Activated T-helper 1 cell treated with anti-CD3 and anti-CD28 coated beads, Interleukin-2, amount 50 U/mL, for 16 hours (primary cell): ENCODE data around the gene PHOSPHO1.
"Not testable (repeated sequence)": the region's sequence is repeated elsewhere in the genome, so short reads cannot be mapped to it uniquely, and the experiment has no call there.

Experiments
- DNase-seq, 2 donors: peaks; one replicate each; pipeline ENCODE4 v3.0.0-alpha.2; 2020; ENCODE audit warnings: low read depth in 1 of 2, low spot score in 1 of 2

Gene PHOSPHO1

GRCh38 chr17:49193513-49194296 is 36.9 kb downstream of the PHOSPHO1 start:
- no peak for DNase-seq

- peak; percentile 90 to 97 for DNase-seq
These were observed 38.5 kb downstream of the PHOSPHO1 start for GRCh38 chr17:49191917-49192741.

DNA sequence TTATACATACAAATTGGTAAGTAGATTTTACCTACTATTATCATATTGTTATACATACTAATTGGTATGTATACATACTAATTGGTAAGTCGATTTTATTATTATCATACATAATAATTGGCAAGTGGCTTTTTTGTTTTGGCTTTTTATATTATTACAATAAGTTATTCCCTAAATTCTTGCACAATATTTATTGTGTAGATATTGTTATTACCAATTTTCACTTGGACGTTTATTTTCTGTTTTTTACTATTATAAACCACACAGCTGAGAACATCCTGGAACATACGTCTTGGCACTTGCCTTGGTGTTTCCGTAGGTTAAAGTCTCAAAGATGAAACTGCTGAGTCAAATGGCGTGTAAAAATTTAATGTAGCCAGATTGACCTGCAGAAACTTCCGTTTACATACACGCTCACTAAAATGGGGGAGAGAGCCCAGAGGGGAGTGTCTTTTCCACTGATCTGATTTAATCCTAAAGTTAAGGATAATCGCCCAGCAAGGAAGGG is 39.1 kb downstream of the PHOSPHO1 start:
- DNase-seq: no peak

GRCh38 chr17:49190932-49191331 is 39.7 kb downstream of the PHOSPHO1 start:
- no peak for DNase-seq

DNA sequence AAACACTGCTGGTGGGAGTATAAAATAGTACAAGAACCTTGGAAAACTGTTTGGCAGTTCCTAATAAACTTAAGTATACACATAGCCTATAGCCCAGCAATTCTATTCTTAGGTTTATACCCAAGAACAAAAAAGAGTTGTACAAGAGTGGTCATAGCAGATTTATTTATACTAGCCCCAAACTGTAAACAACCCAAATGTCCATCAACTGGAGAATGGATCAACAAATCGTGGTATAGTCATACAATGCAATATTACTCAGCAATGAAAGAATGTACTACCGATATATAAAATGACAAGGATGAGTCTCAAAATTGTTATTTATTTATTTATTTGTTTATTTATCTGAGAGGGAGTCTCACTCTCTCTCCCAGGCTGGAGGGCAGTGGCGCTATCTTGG is 43.3 kb downstream of the PHOSPHO1 start:
- no peak for DNase-seq

GRCh38 chr17:49185381-49185780 is 45.2 kb downstream of the PHOSPHO1 start:
- DNase-seq: not testable (repeated sequence)

DNA sequence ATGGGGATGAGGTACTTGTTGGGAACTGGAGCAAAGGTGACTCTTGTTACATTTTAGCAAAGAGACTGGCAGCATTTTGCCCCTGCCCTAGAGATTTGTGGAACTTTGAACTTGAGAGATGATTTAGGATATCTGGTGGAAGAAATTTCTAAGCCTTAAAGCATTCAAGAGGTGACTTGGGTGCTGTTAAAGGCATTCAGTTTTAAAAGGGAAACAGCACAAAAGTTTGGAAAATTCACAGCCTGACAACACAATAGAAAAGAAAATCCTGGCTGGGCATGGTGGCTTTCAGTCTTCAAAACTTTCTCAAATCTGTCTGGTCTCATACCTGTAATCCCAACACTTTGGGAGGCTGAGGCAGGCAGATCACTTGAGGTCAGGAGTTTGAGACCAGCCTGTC is 46.1 kb downstream of the PHOSPHO1 start:
- DNase-seq: not testable (repeated sequence)

GRCh38 chr17:49183801-49184200 is 46.8 kb downstream of the PHOSPHO1 start:
- DNase-seq: no peak

DNA sequence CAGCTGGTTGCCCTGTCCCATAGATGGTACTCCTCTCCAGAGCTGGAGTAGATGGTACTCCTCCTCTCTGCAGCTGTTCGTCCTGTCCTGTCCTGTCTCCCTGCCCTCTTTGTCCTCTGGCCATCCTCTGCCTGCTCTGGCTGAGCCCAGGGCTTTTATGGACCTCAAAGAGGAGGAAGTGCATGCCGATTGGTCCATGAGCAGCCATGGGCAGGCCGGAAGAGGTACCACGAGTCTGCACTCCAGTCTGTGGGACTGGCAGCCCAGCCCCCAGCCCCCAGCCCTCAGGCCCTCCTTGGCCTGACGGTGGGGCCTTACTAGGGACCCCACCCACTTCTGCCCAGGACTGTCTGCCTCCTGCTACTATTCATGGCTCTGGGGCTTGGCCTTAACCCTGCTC is 47.2 kb downstream of the PHOSPHO1 start:
- DNase-seq: no peak

DNA sequence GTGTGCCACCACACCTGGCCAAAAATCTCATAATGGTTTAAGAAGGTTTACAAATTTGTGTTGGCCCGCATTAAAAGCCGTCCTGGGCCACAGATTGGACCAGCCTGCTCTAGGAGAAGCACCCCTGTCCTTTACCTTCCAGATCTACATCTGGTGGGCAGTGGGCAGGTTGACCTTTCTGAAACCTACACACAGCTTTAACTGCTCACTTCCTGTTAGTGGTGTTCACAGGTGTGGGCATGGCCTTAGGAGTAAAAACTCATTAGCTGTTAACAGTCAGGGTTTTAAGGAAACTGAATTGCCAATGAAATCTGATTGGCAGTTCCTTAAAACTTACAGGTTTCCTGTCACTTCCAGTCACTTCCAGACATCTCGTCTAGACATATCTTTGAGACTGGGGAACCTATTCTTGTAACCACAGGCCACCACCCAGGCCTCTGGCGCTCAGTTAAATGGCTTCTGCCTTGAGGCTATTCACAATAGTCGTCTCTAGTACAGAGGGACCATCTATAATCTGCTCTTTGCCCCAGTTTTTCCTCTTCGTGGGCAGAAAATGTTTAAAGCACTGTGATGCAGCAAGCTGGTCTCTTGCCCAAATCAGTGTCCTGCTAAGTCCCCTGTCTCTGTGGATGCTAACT is 49.5 kb downstream of the PHOSPHO1 start:
- no peak for DNase-seq

GRCh38 chr17:49180303-49180702 is 50.3 kb downstream of the PHOSPHO1 start:
- DNase-seq: peak; percentile 33 to 44

GRCh38 chr17:49175978-49176377 is 54.6 kb downstream of the PHOSPHO1 start:
- DNase-seq: not testable (repeated sequence)
